GOT3 (cell line): ENCODE data around the gene UBE2E3.

ENCODE experiments used
- DNase-seq: peaks from one replicate; lab custom pipeline; 2025; ENCODE audit warnings: mixed read lengths; lab: John Stamatoyannopoulos, UW

UBE2E3 gene

GRCh38 chr2:180978903-180979748, 1.3 kb upstream of the UBE2E3 start:
- no peak for DNase-seq

GRCh38 chr2:180979749-180980105, 678 bp upstream of the UBE2E3 start:
- DNase-seq: no peak

DNA sequence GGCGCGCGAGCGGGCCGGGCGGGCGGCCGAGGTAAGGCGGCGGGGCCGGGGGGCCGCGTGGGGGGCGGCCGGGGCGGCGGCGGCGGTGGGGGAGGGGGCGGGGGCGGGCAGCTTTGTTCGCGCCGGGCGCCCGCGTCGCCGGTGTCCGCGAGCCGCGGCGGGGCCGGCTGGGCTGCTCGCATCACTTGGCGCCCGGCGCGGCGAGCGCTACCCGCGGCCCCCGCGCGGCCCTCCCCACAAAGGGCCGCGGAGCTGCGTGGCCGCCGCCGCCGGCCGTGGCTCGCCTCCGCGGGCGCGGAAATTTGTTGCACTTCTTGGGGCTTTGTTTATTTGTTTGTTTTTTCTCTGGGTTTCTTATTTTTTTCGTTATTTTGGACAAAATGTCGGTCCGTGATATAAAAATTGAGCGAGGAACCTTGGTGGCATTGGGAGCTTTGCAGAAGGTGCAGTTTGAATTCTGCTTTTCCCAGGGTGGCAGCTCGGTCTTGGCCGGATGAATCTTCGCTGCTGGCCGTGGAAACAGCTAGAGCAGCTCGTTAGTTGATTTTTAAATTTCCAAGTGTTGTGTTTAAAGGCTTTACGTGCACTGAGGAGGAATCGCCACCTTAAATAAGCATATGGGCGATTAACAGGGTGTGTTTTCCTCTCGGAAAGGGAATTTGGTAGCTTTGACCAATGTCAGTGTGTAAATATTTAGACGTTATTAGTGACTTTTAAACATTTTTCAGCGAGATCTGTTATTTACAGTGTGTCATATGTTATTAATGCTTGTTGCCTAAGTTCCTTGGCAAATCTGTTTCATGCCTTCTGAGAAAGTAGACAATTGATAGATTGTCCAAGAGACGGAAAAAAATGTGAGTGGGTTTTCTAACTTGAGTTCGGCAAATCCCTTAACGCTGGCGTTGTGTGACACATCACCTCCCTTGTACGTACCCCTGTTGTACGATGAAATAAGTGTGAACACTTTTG, 822 bp downstream of the UBE2E3 start:
- no peak for DNase-seq

- no peak for DNase-seq
Measured at GRCh38 chr2:180983468-180984242, 3.2 kb downstream of the UBE2E3 start.

- DNase-seq: no peak
Measured at GRCh38 chr2:180985771-180986395, 5.5 kb downstream of the UBE2E3 start.

DNA sequence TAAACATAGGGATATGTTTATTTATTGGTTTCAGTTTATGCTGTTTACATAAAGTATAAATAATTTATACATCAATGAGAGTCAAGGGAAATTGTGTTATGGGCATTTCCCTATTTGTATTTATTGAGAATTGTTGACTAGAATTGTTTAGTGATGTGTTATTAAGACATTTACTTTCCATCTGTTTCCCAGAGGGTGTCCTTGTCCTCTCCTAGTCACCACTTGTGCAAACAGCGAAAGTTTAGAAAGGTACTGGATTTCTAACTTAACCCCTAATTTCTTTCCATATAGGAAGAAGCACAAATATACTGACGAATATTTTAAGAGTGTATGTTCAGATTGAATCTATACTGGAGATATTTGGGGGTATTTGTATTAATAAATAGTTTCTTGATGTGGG, 6.7 kb downstream of the UBE2E3 start:
- no peak for DNase-seq

DNA sequence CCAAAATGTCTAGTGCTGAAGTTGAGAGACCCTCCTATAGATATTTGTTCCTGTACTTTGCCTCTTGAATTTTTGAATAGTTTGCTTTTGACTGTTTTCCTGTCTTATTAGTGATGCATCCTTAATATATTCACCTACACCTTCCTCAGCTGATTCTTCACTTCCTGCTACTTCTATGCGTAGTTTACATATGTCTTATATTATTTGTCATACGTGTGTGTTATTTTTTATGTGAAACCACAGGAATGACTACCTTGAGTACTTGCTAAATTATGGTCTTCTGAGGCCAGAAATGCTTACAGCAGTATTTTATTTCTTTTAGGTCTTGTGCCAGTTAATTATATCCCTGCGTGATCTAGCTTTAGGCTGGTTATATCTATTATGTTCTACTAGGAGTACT, 9.9 kb downstream of the UBE2E3 start:
- no peak for DNase-seq

GRCh38 chr2:180990794-180991193, 10.4 kb downstream of the UBE2E3 start:
- DNase-seq: no peak

GRCh38 chr2:180991361-180991760, 11.0 kb downstream of the UBE2E3 start:
- DNase-seq: no peak

DNA sequence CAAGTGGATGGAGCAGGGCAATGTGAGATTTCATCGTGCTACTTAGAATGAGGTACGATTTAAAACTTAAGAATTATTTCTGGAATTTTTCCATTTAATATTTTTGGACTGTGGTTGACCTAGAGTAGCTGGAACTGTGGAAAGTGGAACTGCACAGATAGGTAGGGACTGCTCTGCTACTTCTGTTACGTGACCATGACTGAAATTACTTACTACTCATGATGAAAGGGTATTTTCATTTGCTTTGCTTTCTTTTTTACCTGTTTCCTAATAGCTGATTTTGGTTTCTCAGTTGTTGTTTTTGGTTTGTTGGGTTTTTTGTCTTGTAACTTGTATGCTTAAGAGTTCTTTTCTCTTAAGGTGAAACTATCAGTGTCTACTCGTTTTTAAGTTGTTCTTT, 11.4 kb downstream of the UBE2E3 start:
- no peak for DNase-seq

DNA sequence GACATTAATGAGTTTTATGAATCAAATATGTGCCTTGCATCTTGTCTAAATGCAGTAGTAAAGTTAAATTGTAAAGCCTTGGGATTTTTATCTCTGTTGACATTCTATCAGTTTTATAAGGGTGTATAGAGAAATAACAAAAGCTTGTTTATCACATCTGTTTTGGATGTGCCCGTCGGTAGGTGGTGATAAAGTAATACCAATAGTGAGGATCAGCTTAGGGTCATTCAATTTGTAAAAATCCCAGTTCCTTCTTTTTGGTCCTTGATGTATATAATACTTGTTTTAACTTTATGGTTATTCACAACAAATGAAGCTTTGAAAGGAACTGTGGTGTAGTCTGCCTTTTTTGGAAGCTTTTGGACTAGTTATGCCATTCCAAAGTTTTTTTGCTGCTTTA, 12.6 kb downstream of the UBE2E3 start:
- DNase-seq: no peak

GRCh38 chr2:180999274-180999964, 19.0 kb downstream of the UBE2E3 start:
- no peak for DNase-seq

GRCh38 chr2:181004647-181005325, 24.4 kb downstream of the UBE2E3 start:
- DNase-seq: no peak

- DNase-seq: no peak
Measured at GRCh38 chr2:181005326-181005655, 24.9 kb downstream of the UBE2E3 start.

GRCh38 chr2:181005809-181006208, 25.4 kb downstream of the UBE2E3 start:
- DNase-seq: no peak

DNA sequence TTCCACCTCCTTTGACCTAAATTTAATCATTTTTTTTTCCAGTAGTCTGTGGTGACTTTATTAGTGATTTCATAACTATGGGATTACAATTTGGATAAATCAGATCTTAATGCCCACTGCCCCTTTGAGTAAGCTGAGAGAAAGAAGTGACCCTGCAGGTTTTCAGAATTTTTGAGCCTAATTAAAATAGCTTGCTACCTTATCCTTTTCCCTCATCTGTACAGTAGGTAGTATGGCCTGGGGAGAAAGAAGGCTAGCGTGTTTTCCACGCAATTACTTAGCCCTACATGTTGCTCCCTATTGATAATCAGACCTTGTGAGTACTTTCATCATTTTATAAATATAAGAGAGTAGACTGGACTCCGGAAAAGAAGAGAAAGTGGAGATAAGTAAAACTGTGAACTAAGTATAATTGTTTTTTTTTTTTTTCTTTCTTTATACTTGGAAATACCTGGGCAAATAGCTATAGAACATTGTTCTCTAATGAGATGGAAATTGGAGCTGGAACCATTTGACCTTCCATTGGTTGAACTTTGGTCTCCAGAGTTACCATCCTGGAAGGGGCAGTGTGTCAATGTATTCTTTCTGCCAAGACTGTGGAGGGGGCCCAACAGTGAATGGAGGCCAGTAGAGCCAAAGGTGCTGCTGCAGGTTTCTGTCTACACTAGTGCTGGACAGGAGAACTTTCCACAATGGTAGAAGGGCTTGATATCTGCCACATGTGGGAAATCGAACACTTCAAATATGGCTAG, 26.9 kb downstream of the UBE2E3 start:
- DNase-seq: no peak

DNA sequence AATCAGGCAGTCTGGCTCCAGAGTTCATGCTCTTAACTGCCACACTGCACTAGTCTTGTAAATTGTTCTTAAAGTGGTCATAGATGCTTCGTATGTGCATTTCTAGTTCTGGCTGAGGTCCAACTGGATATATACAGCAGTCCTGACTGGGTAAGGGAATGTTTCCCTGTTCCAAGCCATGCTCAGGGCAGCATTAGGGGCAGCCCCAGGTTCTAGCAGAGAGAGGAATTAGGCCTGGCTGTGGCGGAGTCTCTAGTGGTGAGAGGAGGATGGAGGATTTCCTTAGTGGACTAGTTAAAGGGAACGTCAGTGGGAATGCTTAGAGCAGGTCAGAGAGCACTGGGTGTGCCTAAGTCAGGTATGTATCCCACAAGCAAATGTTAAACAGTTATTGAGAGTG, 28.0 kb downstream of the UBE2E3 start:
- DNase-seq: no peak

DNA sequence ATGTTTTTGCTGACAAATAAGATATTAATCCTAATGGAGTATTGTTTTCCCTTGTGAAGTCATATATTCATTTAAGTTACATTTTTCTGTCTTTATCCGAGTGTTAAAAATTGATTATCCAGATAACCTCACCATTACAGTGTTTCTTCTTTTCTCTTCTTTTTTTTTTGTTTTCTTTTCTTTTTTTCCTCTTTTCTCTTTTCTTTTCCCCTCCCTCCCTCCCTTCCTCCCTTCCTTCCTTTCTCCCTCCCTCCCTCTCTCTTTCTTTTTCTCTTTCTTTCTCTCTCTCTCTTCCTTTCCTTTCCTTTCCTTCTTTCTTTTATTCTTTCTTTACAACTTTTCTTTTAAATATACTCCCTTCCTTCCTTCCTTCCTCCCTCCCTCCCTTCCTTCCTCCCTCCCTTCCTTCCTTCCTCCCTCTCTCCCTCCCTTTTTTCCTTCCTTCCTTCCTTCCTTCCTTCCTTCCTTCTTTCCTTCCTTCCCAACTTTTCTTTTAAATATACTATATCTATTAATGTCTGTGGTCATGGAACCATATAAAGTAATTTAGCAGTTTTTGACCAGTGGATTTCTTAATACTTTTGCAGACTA, 40.9 kb downstream of the UBE2E3 start:
- no peak for DNase-seq

DNA sequence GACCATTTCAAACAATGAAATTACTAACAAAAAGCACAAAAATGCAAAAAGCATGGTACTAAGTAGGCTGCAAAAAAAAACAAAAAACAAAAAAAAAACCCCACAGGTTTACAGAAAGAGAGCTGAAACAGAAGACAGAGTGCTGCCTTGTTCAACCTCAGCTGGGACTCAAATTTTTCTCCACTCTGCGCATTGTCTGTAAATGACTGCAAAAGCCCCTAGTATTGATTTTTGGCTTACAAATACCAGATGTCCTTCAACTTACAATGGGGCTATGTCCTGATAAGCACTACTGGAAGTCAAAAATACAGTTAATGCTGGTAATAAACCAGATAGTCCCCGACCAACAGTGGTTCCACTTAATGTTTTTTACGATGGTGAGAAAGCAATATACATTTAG, 42.2 kb downstream of the UBE2E3 start:
- DNase-seq: no peak

DNA sequence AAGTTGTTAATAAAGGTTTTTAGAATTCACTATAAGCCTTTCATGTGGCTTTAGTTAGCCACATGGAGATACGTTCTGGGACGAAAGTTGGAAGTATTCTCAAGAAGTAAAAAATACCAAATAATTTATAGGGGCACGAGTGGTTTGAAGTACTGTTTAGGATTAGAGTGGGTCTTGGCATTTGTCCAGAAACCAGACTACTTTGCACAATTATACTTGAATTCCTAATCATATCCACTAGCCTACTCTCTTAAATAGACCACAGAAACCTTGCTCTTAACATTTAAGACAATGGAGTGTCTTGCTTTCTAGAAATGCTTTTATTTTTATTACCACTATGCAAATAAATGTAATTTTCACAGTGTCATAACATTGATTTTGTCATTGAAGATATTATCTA, 44.6 kb downstream of the UBE2E3 start:
- DNase-seq: no peak
